Activated CD4-positive, alpha-beta T cell treated with anti-CD3 and anti-CD28 coated beads, Interleukin-2, amount 10 ng/mL, durations not matched to agents 7 days and 5 days (primary cell): ENCODE results near the gene ANKMY1. TPM values are rescaled to one million over a fixed set of nuclear protein-coding genes. Genes with fewer than 3 reads are reported as not detected.

ENCODE experiments used
- CTCF ChIA-PET: fragments of 350-600 bp; sonication (Branson Sonifier 250); formaldehyde crosslinking; loops from one replicate; lab custom pipeline; 2021; ENCODE audit warnings: antibody characterized with exemption; lab: Charles Lee
- POLR2A ChIA-PET: fragments of 350-600 bp; sonication (Branson Sonifier 250); formaldehyde crosslinking; loops from one replicate; lab custom pipeline; 2021; ENCODE audit warnings: antibody characterized with exemption; lab: Charles Lee
- DNase-seq: peaks from one replicate; pipeline ENCODE4 v3.0.0-alpha.2; 2020
- H3K27ac Mint-ChIP-seq: one replicate; pipeline ENCODE4 v1.8.0; 2021; ENCODE audit warnings: mild to moderate bottlenecking, moderate library complexity, mixed read lengths
- H3K27me3 Mint-ChIP-seq: one replicate; pipeline ENCODE4 v1.8.0; 2021; ENCODE audit warnings: mixed read lengths
- H3K36me3 Mint-ChIP-seq: one replicate; pipeline ENCODE4 v1.8.0; 2021; ENCODE audit warnings: low read depth, mixed read lengths
- H3K4me1 Mint-ChIP-seq: one replicate; pipeline ENCODE4 v1.8.0; 2021; ENCODE audit warnings: mixed read lengths
- H3K4me3 Mint-ChIP-seq: one replicate; pipeline ENCODE4 v1.8.0; 2021; ENCODE audit warnings: mild to moderate bottlenecking, moderate library complexity, mixed read lengths
- H3K9me3 Mint-ChIP-seq: one replicate; pipeline ENCODE4 v1.8.0; 2021; ENCODE audit warnings: mixed read lengths
- total RNA-seq, 2 experiments: library from RNA; stranded (reverse); gene quantifications; one replicate each; pipeline ENCODE4 v1.2.3, GENCODE V29; 2021

ANKMY1 gene
- total RNA-seq, 2 experiments from 2014 or later: 38.5 to 39.5 TPM

GRCh38 chr2:240591784-240592183 lies 34.0 kb upstream of the ANKMY1 start:
- Mint-ChIP-seq H3K27ac (no peak overlapping the region), H3K4me3 (no peak overlapping the region), H3K4me1 (peaks cover 24% of the 10 kb centered on the region), H3K27me3 (no peaks in the 10 kb centered on the region), H3K9me3 (no peaks in the 10 kb centered on the region), H3K36me3 (peaks cover 5% of the 10 kb centered on the region)
- ChIA-PET CTCF (interaction anchor here (1.3 kb wide), 1 partner anchor 23 kb away, joined by 4 read pairs; the partner anchor contains the start of gene RNPEPL1), POLR2A (no interaction called here)
- no peak for DNase-seq

GRCh38 chr2:240591226-240591625 lies 33.4 kb upstream of the ANKMY1 start:
- POLR2A ChIA-PET: no interaction called here
- peaks cover 5% of the 10 kb centered on the region for H3K36me3 Mint-ChIP-seq
- H3K27ac Mint-ChIP-seq: no peak overlapping the region
- CTCF ChIA-PET: interaction anchor here (1.3 kb wide), 1 partner anchor 22 kb away, joined by 4 read pairs; the partner anchor contains the start of gene RNPEPL1
- no peaks in the 10 kb centered on the region for H3K27me3 Mint-ChIP-seq
- DNase-seq: no peak
- no peak overlapping the region for H3K4me3 Mint-ChIP-seq
- H3K9me3 Mint-ChIP-seq: no peaks in the 10 kb centered on the region
- H3K4me1 Mint-ChIP-seq: peaks cover 24% of the 10 kb centered on the region

- Mint-ChIP-seq H3K9me3 (no peaks in the 10 kb centered on the region), H3K27me3 (no peaks in the 10 kb centered on the region), H3K4me3 (no peak overlapping the region), H3K36me3 (peaks cover 5% of the 10 kb centered on the region), H3K4me1 (peaks cover 28% of the 10 kb centered on the region), H3K27ac (no peak overlapping the region)
- DNase-seq: no peak
- CTCF ChIA-PET: interaction anchor here (1.6 kb wide), 1 partner anchor 11 kb away, joined by 3 read pairs; no protein-coding TSS in a partner anchor
- POLR2A ChIA-PET: no interaction called here
These were observed 32.9 kb upstream of the ANKMY1 start for GRCh38 chr2:240590681-240591111.

- no peak for DNase-seq
- Mint-ChIP-seq H3K4me3 (no peak overlapping the region), H3K36me3 (peaks cover 5% of the 10 kb centered on the region), H3K4me1 (peaks cover 33% of the 10 kb centered on the region), H3K9me3 (no peaks in the 10 kb centered on the region), H3K27me3 (no peaks in the 10 kb centered on the region), H3K27ac (no peak overlapping the region)
- ChIA-PET CTCF (interaction anchor here (1.5 to 6.6 kb wide), 3 partner anchors 10 to 24 kb away, joined by 3 to 67 read pairs (median 4); no protein-coding TSS in a partner anchor), POLR2A (no interaction called here)
These were observed 32.2 kb upstream of the ANKMY1 start for GRCh38 chr2:240589850-240590525.

- no peak overlapping the region for H3K4me3 Mint-ChIP-seq
- no peaks in the 10 kb centered on the region for H3K9me3 Mint-ChIP-seq
- peaks cover 39% of the 10 kb centered on the region for H3K4me1 Mint-ChIP-seq
- H3K27ac Mint-ChIP-seq: no peak overlapping the region
- ChIA-PET POLR2A (no interaction called here), CTCF (interaction anchor here (0.6 to 6.6 kb wide), 8 partner anchors 8 to 738 kb away, joined by 3 to 67 read pairs (median 4); partner anchors contain the start of gene RNPEPL1)
- peaks cover 5% of the 10 kb centered on the region for H3K36me3 Mint-ChIP-seq
- no peak for DNase-seq
- no peaks in the 10 kb centered on the region for H3K27me3 Mint-ChIP-seq
These were observed 31.6 kb upstream of the ANKMY1 start for GRCh38 chr2:240589375-240589774.

GRCh38 chr2:240588669-240589068 lies 30.9 kb upstream of the ANKMY1 start:
- no peak for DNase-seq
- peak overlapping the region; percentile 92 for H3K4me3 Mint-ChIP-seq
- H3K36me3 Mint-ChIP-seq: peaks cover 5% of the 10 kb centered on the region
- ChIA-PET POLR2A (no interaction called here), CTCF (interaction anchor here (0.6 to 6.6 kb wide), 12 partner anchors 9 to 1466 kb away, joined by 3 to 67 read pairs (median 4); partner anchors contain the start of gene RNPEPL1)
- H3K9me3 Mint-ChIP-seq: no peaks in the 10 kb centered on the region
- no peaks in the 10 kb centered on the region for H3K27me3 Mint-ChIP-seq
- no peak overlapping the region for H3K27ac Mint-ChIP-seq
- H3K4me1 Mint-ChIP-seq: peaks cover 43% of the 10 kb centered on the region

- Mint-ChIP-seq H3K27me3 (no peaks in the 10 kb centered on the region), H3K4me3 (peak overlapping the region; percentile 92), H3K36me3 (peaks cover 5% of the 10 kb centered on the region), H3K27ac (peak overlapping the region; percentile 93), H3K9me3 (no peaks in the 10 kb centered on the region), H3K4me1 (peaks cover 47% of the 10 kb centered on the region)
- no peak for DNase-seq
- CTCF ChIA-PET: interaction anchor here (0.8 to 6.6 kb wide), 12 partner anchors 8 to 810 kb away, joined by 3 to 67 read pairs (median 4); partner anchors contain the start of gene RNPEPL1
- POLR2A ChIA-PET: no interaction called here
These were observed 30.3 kb upstream of the ANKMY1 start for GRCh38 chr2:240588006-240588655.

GRCh38 chr2:240586919-240587800 lies 29.4 kb upstream of the ANKMY1 start:
- Mint-ChIP-seq H3K4me3 (peak overlapping the region; percentile 92), H3K36me3 (peaks cover 5% of the 10 kb centered on the region), H3K27ac (peak overlapping the region; percentile 93), H3K9me3 (no peaks in the 10 kb centered on the region), H3K27me3 (no peaks in the 10 kb centered on the region), H3K4me1 (peaks cover 55% of the 10 kb centered on the region)
- CTCF ChIA-PET: interaction anchor here (1.1 to 6.6 kb wide), 13 partner anchors 9 to 811 kb away, joined by 3 to 67 read pairs (median 7); no protein-coding TSS in a partner anchor
- peak; percentile 77 for DNase-seq
- POLR2A ChIA-PET: interaction anchor here (0.9 to 1.9 kb wide), 2 partner anchors 21 to 38 kb away, joined by 3 to 11 read pairs; partner anchors contain the start of gene GPR35

- Mint-ChIP-seq H3K9me3 (no peaks in the 10 kb centered on the region), H3K27me3 (no peaks in the 10 kb centered on the region), H3K4me3 (peak within 1 kb of the TSS; percentile 92), H3K4me1 (peaks cover 56% of the 10 kb centered on the region), H3K27ac (peak within 1 kb of the TSS; percentile 93), H3K36me3 (peaks cover 6% of the 10 kb centered on the region)
- peak; percentile 97 for DNase-seq
- ChIA-PET POLR2A (interaction anchor here (0.9 to 1.9 kb wide), 2 partner anchors 20 to 39 kb away, joined by 3 to 11 read pairs; partner anchors contain the start of gene GPR35), CTCF (interaction anchor here (1.2 to 6.6 kb wide), 13 partner anchors 8 to 73 kb away, joined by 3 to 67 read pairs (median 7); partner anchors contain the start of gene ANKMY1)
These were observed 28.6 kb upstream of the ANKMY1 start, which contains the start of gene CAPN10 for GRCh38 chr2:240586198-240586918. Gene CAPN10 (plus strand): TSS chr2:240586734. CDS start chr2:240586912, 178 bp downstream.

- H3K27me3 Mint-ChIP-seq: no peaks in the 10 kb centered on the region
- H3K4me1 Mint-ChIP-seq: peaks cover 57% of the 10 kb centered on the region
- CTCF ChIA-PET: interaction anchor here (1.2 to 6.6 kb wide), 9 partner anchors 8 to 72 kb away, joined by 5 to 67 read pairs (median 8); partner anchors contain the start of gene ANKMY1
- peak overlapping the region; percentile 92 for H3K4me3 Mint-ChIP-seq
- POLR2A ChIA-PET: interaction anchor here (1.9 kb wide), 1 partner anchor 20 kb away, joined by 11 read pairs; no protein-coding TSS in a partner anchor
- H3K27ac Mint-ChIP-seq: peak overlapping the region; percentile 89
- peaks cover 9% of the 10 kb centered on the region for H3K36me3 Mint-ChIP-seq
- no peak for DNase-seq
- H3K9me3 Mint-ChIP-seq: peaks cover 3% of the 10 kb centered on the region
These were observed 28.0 kb upstream of the ANKMY1 start for GRCh38 chr2:240585681-240586197.

GRCh38 chr2:240585101-240585500 lies 27.3 kb upstream of the ANKMY1 start:
- Mint-ChIP-seq H3K4me3 (peak overlapping the region; percentile 92), H3K9me3 (peaks cover 3% of the 10 kb centered on the region), H3K27me3 (no peaks in the 10 kb centered on the region), H3K36me3 (peaks cover 14% of the 10 kb centered on the region), H3K4me1 (peaks cover 64% of the 10 kb centered on the region), H3K27ac (peak overlapping the region; percentile 55)
- DNase-seq: no peak
- ChIA-PET POLR2A (no interaction called here), CTCF (interaction anchor here (1.2 to 6.6 kb wide), 6 partner anchors 9 to 72 kb away, joined by 5 to 67 read pairs (median 8); partner anchors contain the start of gene ANKMY1)
